Immature natural killer cell (primary cell): Measurements from ENCODE around the gene OSBPL3. TPM values are rescaled to one million over a fixed set of nuclear protein-coding genes. Genes with fewer than 3 reads are reported as not detected.
A peak's percentile ranks its signal among the peaks of the same experiment; 100 is the strongest.

ENCODE experiments used
- DNase-seq, 3 donors: peaks; one replicate each; pipeline ENCODE4 v3.0.0; 2022; ENCODE audit warnings: mixed read lengths in 1 of 3
- H3K27ac Mint-ChIP-seq, 6 donors: one replicate each; pipeline ENCODE4 v1.8.0; 2020; ENCODE audit warnings: mixed read lengths in 6 of 6, mild to moderate bottlenecking in 5 of 6, inconsistent platforms in 4 of 6, moderate library complexity in 3 of 6
- H3K27me3 Mint-ChIP-seq, 3 donors: one replicate each; pipeline ENCODE4 v1.8.0; 2020 to 2021; ENCODE audit warnings: low read depth in 3 of 3, mild to moderate bottlenecking in 3 of 3, mixed read lengths in 3 of 3, moderate library complexity in 3 of 3, inconsistent platforms in 1 of 3
- H3K36me3 Mint-ChIP-seq, 3 donors: one replicate each; pipeline ENCODE4 v1.8.0; 2020; ENCODE audit warnings: mixed read lengths in 3 of 3, inconsistent platforms in 2 of 3, mild to moderate bottlenecking in 2 of 3
- H3K4me1 Mint-ChIP-seq, 2 donors: one replicate each; pipeline ENCODE4 v1.8.0; 2020; ENCODE audit warnings: inconsistent platforms in 2 of 2, mild to moderate bottlenecking in 2 of 2, mixed read lengths in 2 of 2, moderate library complexity in 1 of 2
- H3K4me3 Mint-ChIP-seq, 5 donors: one replicate each; pipeline ENCODE4 v1.8.0; 2020; ENCODE audit warnings: mild to moderate bottlenecking in 5 of 5, mixed read lengths in 5 of 5, inconsistent platforms in 3 of 5, moderate library complexity in 3 of 5
- H3K9me3 Mint-ChIP-seq, 6 donors: one replicate each; pipeline ENCODE4 v1.8.0; 2020; ENCODE audit warnings: mild to moderate bottlenecking in 6 of 6, mixed read lengths in 6 of 6, inconsistent platforms in 4 of 6, moderate library complexity in 3 of 6
- polyA plus RNA-seq, 3 donors: library from polyadenylated mRNA; unstranded; fragments of 300-500 nt; fragmentation: Illumina TruSeq; gene quantifications; one replicate each; pipeline ENCODE4 v1.2.3, GENCODE V29; 2021

The OSBPL3 gene
- polyA plus RNA-seq, 3 donors from 2014 or later, result 6.4 to 20.0 (median 8.5) TPM

DNA sequence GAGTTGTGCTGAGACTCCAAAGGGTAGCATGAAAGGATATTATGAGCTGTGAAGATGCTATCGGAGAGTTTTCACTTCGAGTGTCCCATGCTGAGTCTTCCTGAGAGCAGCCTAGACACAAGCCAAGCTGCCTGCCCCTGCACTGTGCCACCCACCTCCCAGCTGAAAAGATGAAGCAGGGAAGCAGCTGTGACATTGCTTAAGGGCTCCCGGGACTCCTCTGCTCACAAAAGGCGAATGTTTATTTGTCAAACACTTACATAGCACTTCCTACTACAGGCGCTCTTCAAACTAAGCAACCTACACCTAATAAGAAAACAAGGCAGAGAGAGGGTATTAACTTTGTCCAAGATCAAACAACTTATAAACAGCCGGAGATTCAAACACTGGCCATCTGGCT is 95.6 kb downstream of the OSBPL3 start:
- Mint-ChIP-seq H3K4me1 (peaks cover 23 to 44% of the 10 kb centered on the region in 2 donors), H3K27ac (peak overlapping the region in 1 of 6 donors; percentile 62), H3K4me3 (no peak overlapping the region), H3K36me3 (peaks cover 11 to 32% (median 23%) of the 10 kb centered on the region in 3 donors), H3K9me3 (no peaks in the 10 kb centered on the region), H3K27me3 (peaks cover 2 to 3% (median 2%) of the 10 kb centered on the region in 3 donors)
- no peak for DNase-seq

DNA sequence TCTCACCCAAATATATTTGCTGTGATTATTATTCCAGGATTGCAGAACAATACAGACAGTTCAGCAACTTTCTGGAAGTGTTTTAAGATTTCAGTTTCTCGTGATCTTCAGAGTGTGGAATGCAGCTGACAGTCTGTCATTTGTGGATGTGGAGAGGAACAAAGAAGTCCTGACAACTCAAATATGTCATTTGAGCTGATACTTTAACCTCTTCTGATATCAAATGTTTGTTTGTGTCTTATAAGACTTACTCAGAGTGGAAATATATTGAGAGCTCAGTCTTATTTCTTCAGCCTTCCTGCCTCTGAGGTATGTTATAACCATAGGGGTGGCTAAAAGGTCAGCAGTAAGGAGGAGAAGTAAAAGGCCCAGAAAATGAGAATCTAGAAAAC is 96.4 kb downstream of the OSBPL3 start:
- Mint-ChIP-seq H3K9me3 (no peaks in the 10 kb centered on the region), H3K27ac (peak overlapping the region in 1 of 6 donors; percentile 17), H3K36me3 (peaks cover 11 to 26% (median 23%) of the 10 kb centered on the region in 3 donors), H3K27me3 (peaks cover 2 to 3% (median 2%) of the 10 kb centered on the region in 3 donors), H3K4me3 (no peak overlapping the region), H3K4me1 (peaks cover 17 to 49% of the 10 kb centered on the region in 2 donors)
- DNase-seq, result no peak

DNA sequence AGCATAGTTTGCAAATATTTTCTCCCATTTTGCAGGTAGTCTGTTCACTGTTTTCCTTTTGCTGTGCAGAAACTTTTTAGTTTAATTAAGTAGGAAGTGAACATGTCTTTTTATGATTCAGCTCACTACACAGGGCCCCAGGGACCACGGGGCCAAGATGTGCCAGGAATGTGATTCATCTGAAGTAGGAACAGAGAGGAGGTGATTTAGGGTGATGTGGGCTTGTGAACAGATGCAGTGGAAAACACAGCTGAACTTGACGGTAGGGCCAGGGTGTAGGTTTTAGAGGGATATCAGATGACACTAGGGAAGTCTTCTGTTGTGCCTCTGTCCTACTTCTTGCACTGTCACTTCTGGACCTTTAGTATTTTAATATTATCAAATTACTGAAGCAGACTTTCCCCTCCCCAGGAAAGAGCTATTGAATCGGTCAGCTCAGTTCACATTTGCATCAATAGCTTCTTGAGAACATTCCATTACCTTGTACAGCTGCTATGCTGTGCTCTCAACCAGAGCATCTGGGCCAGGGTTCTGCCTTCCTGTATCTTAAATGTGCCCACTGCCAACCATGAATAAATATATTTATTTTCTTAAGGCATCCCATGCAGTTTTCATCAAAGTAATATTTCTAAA is 96.9 kb downstream of the OSBPL3 start:
- Mint-ChIP-seq H3K4me3 (no peak overlapping the region), H3K9me3 (no peaks in the 10 kb centered on the region), H3K27ac (peak overlapping the region in 3 of 6 donors; percentile 11 to 63 (median 17)), H3K27me3 (peaks cover 2 to 3% (median 2%) of the 10 kb centered on the region in 3 donors), H3K36me3 (peaks cover 11 to 26% (median 23%) of the 10 kb centered on the region in 3 donors), H3K4me1 (peaks cover 17 to 48% of the 10 kb centered on the region in 2 donors)
- DNase-seq, result no peak

DNA sequence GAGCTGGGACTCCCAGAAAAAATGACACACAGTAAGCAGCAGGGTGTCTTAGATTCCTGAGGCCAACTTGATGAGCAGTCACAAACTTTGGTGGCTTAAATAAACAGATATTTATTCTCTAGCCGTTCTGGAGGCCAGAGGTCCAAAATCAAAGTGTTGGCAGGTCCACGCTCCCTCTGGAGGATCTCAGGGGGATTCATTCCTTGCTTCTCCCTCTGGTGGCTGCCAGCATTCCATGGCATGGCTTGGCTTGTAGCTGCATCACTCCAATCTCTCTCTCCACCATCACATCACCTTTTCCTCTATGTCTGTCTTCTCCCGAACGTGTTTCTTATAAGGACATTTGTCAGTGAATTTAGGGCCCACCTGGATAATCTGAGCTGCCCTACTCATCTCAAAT is 98.4 kb downstream of the OSBPL3 start:
- peaks cover 22 to 58% of the 10 kb centered on the region in 2 donors for H3K4me1 Mint-ChIP-seq

GRCh38 chr7:24880886-24881285 is 99.1 kb downstream of the OSBPL3 start:
- Mint-ChIP-seq H3K27me3 (peaks cover 2 to 3% (median 2%) of the 10 kb centered on the region in 3 donors), H3K9me3 (no peaks in the 10 kb centered on the region), H3K4me1 (peaks cover 18 to 51% of the 10 kb centered on the region in 2 donors), H3K27ac (no peak overlapping the region), H3K36me3 (peaks cover 4 to 23% (median 12%) of the 10 kb centered on the region in 3 donors), H3K4me3 (no peak overlapping the region)
- no peak for DNase-seq

More for the DNA sequence above, 98.4 kb downstream of the OSBPL3 start:
- Mint-ChIP-seq H3K27ac (no peak overlapping the region), H3K36me3 (peaks cover 9 to 23% (median 19%) of the 10 kb centered on the region in 3 donors), H3K9me3 (no peaks in the 10 kb centered on the region), H3K4me3 (no peak overlapping the region), H3K27me3 (peaks cover 2 to 3% (median 2%) of the 10 kb centered on the region in 3 donors)
- DNase-seq, result no peak

DNA sequence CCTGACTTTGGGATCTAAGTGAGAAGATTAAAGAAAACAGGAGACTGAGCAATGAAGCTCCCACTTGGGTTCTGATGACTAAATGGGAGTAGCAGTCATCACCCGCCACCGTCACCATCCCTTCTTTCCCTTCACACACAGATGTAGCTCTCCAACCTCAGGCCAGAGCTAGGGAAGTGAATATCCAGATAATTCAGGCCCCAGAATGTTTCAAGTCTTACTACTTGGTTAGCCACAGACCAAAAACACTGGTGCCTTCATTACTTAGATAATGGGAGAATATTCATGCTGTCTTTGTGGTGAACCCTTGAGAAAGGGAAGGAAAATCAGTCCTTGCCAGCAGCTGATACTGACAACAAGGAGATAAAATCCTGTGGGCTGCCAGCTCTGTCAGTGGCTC is 100.7 kb downstream of the OSBPL3 start:
- Mint-ChIP-seq H3K27me3 (peaks cover 2 to 3% (median 2%) of the 10 kb centered on the region in 3 donors), H3K4me1 (peaks cover 12 to 35% of the 10 kb centered on the region in 2 donors), H3K4me3 (no peak overlapping the region), H3K9me3 (no peaks in the 10 kb centered on the region), H3K36me3 (peaks cover 4 to 12% (median 8%) of the 10 kb centered on the region in 3 donors), H3K27ac (no peak overlapping the region)
- DNase-seq, result no peak

DNA sequence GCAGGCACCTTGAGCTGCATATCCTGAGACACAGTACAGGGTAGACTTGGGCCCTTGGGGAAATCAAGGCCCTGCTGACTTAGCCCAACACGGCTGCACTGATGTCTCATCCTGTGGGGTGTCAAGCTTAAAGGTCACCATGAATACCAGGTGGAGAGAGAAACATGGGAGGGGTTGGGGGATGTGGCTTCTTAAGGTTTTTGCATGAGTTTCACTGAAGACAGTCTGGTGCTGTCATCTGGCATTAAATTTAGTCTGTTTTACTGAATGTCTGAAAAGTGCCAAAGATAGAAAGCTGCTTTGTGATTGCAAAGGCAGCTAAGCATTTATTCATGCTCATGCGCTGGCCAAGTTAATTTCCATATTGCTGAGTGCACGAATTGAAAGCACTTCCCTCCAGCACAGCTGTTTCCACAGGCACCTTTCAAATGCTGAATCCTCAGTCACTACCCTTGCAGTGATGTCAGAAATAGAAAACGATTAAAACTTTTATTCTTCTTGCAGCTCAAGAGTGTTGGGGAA is 102.1 kb downstream of the OSBPL3 start:
- H3K36me3 Mint-ChIP-seq, result peaks cover 1 to 5% (median 4%) of the 10 kb centered on the region in 3 donors
- peaks cover 10 to 34% of the 10 kb centered on the region in 2 donors for H3K4me1 Mint-ChIP-seq
- peak overlapping the region in 2 of 6 donors; percentile 4 to 22 for H3K27ac Mint-ChIP-seq
- no peak overlapping the region for H3K4me3 Mint-ChIP-seq
- H3K27me3 Mint-ChIP-seq, result peaks cover 2 to 3% (median 2%) of the 10 kb centered on the region in 3 donors
- no peak for DNase-seq
- H3K9me3 Mint-ChIP-seq, result no peaks in the 10 kb centered on the region

DNA sequence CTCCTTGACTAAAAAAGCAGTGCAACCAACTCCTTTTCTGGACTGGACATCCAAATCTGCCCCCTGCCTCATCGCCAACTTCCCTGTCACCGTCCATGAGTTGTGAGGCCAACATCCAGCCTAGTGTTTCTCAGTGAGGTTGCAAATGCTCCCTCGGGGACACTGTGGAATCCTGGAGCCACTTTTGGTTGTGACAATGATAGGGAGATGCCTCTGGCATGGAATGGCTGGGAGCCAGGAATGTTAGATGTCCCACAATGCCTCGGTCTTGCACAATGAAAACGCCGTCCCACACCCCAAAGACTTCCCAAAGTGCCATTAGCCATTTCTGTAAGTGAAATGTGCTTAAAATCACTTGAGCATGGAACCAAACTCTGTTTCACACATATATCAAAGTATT is 105.2 kb downstream of the OSBPL3 start:
- Mint-ChIP-seq H3K27me3 (peaks cover 0 to 6% (median 3%) of the 10 kb centered on the region in 3 donors), H3K4me1 (peaks cover 19 to 47% of the 10 kb centered on the region in 2 donors), H3K36me3 (peaks cover 7 to 12% (median 12%) of the 10 kb centered on the region in 3 donors), H3K9me3 (no peaks in the 10 kb centered on the region), H3K27ac (peak overlapping the region in 1 of 6 donors; percentile 18), H3K4me3 (no peak overlapping the region)
- no peak for DNase-seq

- DNase-seq, result no peak
- Mint-ChIP-seq H3K4me1 (peaks cover 19 to 39% of the 10 kb centered on the region in 2 donors), H3K4me3 (no peak overlapping the region), H3K27ac (no peak overlapping the region), H3K9me3 (no peaks in the 10 kb centered on the region), H3K36me3 (peaks cover 11 to 16% (median 14%) of the 10 kb centered on the region in 3 donors), H3K27me3 (peaks cover 0 to 6% (median 2%) of the 10 kb centered on the region in 3 donors)
Measured at GRCh38 chr7:24873944-24874343, 106.0 kb downstream of the OSBPL3 start.

- H3K27ac Mint-ChIP-seq, result peak overlapping the region in 2 of 6 donors; percentile 29 to 49
- H3K4me3 Mint-ChIP-seq, result no peak overlapping the region
- H3K4me1 Mint-ChIP-seq, result peaks cover 13 to 19% of the 10 kb centered on the region in 2 donors
- DNase-seq, result no peak
- peaks cover 16 to 25% (median 18%) of the 10 kb centered on the region in 3 donors for H3K36me3 Mint-ChIP-seq
- H3K27me3 Mint-ChIP-seq, result peaks cover 0 to 6% (median 2%) of the 10 kb centered on the region in 3 donors
- H3K9me3 Mint-ChIP-seq, result no peaks in the 10 kb centered on the region
Measured at GRCh38 chr7:24871770-24872169, 108.2 kb downstream of the OSBPL3 start.

- Mint-ChIP-seq H3K4me1 (peaks cover 13 to 17% of the 10 kb centered on the region in 2 donors), H3K4me3 (no peak overlapping the region), H3K36me3 (peaks cover 19 to 30% (median 21%) of the 10 kb centered on the region in 3 donors), H3K9me3 (no peaks in the 10 kb centered on the region), H3K27me3 (peaks cover 0 to 6% (median 2%) of the 10 kb centered on the region in 3 donors), H3K27ac (peak overlapping the region in 2 of 6 donors; percentile 20 to 25)
- DNase-seq, result no peak
Measured at GRCh38 chr7:24870766-24871165, 109.2 kb downstream of the OSBPL3 start.

- H3K27ac Mint-ChIP-seq, result peak overlapping the region in 2 of 6 donors; percentile 12 to 65
- H3K36me3 Mint-ChIP-seq, result peaks cover 25 to 39% (median 27%) of the 10 kb centered on the region in 3 donors
- H3K27me3 Mint-ChIP-seq, result peaks cover 0 to 6% (median 2%) of the 10 kb centered on the region in 3 donors
- H3K9me3 Mint-ChIP-seq, result no peaks in the 10 kb centered on the region
- H3K4me3 Mint-ChIP-seq, result no peak overlapping the region
- no peak for DNase-seq
- peaks cover 17 to 23% of the 10 kb centered on the region in 2 donors for H3K4me1 Mint-ChIP-seq
Measured at GRCh38 chr7:24869572-24869971, 110.4 kb downstream of the OSBPL3 start.

GRCh38 chr7:24868741-24869140 is 111.2 kb downstream of the OSBPL3 start:
- Mint-ChIP-seq H3K27me3 (peaks cover 0 to 6% (median 2%) of the 10 kb centered on the region in 3 donors), H3K9me3 (no peaks in the 10 kb centered on the region), H3K27ac (no peak overlapping the region), H3K36me3 (peaks cover 25 to 43% (median 31%) of the 10 kb centered on the region in 3 donors), H3K4me3 (no peak overlapping the region), H3K4me1 (peaks cover 26 to 31% of the 10 kb centered on the region in 2 donors)
- no peak for DNase-seq

GRCh38 chr7:24866004-24866615 is 113.9 kb downstream of the OSBPL3 start:
- Mint-ChIP-seq H3K4me3 (no peak overlapping the region), H3K27ac (no peak overlapping the region), H3K36me3 (peaks cover 39 to 56% (median 49%) of the 10 kb centered on the region in 3 donors), H3K9me3 (no peaks in the 10 kb centered on the region), H3K4me1 (peaks cover 27 to 32% of the 10 kb centered on the region in 2 donors), H3K27me3 (no peaks in the 10 kb centered on the region)
- DNase-seq, result no peak
